Activated T-helper 1 cell treated with anti-CD3 and anti-CD28 coated beads, Interleukin-2, amount 50 U/mL, for 16 hours (primary cell): ENCODE data around the gene SRPRA.
"Not testable (repeated sequence)": the region's sequence is repeated elsewhere in the genome, so short reads cannot be mapped to it uniquely, and the experiment has no call there.

ENCODE experiments used
- DNase-seq, 2 donors: peaks; one replicate each; pipeline ENCODE4 v3.0.0-alpha.2; 2020; ENCODE audit warnings: low read depth in 1 of 2, low spot score in 1 of 2

Gene SRPRA

DNA sequence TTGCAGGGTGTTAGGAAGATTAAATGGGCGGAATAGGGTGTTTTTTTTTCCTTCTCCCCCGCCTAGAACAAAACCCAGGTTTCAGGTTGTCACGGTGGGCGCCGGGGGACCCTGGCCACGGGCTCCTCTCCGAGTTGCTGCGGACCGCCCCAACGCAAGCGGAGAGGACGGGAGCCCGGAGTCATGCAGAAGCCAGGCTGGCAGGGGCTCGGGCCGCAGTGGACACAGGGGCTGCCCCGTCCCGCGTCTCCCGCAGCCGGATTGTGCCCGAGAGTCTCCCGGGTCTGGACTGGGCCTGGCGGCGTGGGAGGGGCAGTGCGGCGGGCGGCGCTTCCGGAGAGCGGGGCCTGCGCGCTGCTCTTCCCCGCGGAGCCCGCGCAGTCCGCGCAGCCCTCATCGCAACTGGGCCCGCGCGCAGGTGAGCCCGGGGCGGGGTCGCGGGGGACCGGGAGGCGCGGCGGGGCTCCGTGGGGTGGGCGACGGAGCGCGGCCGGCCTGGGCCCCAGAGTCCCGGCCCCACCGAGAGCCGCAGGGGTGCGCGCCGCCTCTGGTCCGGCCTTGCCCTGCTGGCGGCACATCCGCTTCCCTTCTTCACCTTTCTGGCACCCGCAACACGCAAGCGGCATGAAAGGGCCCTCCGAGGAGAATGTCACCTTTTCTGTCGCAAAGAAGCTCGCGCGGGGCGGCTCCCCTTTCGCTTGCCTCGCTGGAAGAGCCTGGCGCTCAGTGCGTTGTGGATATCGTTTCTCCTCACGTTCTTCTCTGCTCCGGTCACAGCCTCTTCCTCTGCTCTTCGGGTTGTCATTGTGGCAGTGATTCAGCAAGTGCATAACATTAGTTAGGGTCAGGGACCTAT is 14.3 kb upstream of the SRPRA start, which contains the start of gene TIRAP:
TIRAP (plus strand) TSS at position 358 of the 856 bp plus-strand sequence. CDS start 7,802 bp downstream, outside the sequence.
- peak; percentile 45 to 46 for DNase-seq

DNA sequence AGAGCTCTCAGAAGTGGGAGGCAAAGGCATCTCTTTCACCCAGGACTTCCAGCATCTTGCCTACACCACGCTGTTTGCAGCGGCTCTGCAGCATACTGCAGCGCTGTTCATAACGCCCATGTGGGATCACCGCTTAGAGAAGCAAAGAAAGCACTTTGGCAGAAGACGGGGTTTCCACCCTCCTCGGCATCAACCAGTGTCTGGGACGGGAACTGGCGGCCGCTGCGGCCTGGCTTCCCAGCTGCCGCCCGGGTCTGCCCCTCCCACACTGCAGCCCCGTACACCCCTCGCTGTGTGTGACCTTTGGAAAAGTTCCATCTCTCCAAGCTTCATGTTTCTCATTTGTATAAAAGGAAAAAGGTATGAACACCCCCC is 13.7 kb upstream of the SRPRA start:
- DNase-seq = peak in 1 of 2 donors; percentile 15

DNA sequence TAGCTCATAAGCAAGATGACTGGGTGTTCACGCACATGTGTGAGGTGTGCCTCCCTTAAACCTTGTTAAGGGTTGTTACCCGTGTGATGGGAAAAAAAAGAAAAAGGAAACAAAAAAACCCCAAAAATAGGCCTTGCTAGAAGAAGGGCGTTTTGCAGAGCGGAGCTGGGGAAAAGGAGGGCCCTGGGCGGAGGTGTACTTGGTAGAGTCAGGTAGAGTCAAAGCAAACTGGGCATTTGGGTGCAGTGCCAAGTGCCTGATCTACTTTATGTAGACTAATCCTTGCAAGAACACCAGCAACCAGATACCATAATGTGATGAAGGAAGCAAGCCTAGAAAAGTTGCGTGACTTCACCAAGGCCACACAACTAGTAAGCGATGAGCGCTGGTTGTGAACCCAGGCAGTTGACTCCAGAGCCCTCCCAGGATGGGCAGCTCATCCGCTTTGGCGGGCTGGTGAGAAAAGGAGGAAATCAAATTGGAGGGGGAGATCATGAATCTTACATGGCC is 13.0 kb upstream of the SRPRA start:
- DNase-seq = no peak

DNA sequence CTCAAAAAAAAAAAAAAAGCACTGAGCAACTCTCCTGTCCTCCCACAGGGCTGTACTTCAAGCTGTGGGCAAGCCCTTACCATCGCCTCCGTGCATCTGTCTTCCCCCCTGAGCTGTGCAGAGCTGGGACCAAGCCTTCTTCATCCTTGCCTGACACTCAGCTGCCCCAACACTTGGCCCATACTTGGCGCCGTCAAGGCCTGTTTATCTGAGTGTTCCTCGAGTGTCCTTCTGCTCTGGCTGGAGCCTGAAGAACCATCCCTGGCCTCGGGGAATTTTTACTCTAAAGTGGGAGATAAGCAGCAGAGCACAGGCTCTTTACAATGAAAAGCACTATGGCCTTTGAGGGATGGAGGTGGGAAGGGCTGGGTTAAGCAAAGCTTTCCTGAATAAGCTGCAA is 12.6 kb upstream of the SRPRA start:
- no peak for DNase-seq

DNA sequence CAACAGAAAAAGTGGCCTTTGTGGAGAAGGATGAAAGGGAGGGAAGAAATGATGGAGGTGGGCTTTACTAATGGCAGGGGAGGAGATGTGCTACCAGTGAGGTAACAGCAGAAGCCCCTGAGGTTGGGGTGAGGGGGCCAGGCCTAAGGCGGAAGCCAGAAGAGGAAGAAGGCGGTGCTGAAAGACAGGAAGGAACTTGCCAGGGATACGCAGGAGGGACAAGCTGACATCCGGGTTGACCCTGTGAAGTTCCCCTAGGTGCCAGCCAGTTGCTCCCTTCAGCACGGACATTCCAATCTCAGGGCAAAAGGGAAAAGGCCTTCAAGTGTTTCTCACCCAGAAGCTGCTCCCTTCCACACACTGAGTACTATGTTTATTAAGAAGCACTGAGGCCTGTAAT is 11.9 kb upstream of the SRPRA start:
- DNase-seq = no peak

DNA sequence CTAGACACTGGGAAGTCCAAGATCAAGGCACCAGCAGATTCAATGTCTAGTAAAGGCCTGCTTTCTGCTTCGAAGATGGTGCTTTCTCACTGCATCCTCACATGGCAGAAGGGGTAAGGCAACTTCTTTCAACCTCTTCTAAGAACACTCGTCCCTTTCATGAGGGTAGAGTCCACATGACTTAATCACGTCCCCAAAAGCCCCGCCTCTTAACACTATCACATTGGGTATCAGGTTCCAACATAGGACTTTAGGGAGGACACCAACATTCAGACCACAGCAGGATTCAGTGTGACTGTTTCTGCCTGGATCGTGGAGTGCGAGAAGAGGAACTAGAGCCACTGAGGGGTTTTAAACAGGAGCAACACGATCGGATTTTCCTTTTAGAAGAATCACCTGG is 10.5 kb upstream of the SRPRA start:
- no peak for DNase-seq

DNA sequence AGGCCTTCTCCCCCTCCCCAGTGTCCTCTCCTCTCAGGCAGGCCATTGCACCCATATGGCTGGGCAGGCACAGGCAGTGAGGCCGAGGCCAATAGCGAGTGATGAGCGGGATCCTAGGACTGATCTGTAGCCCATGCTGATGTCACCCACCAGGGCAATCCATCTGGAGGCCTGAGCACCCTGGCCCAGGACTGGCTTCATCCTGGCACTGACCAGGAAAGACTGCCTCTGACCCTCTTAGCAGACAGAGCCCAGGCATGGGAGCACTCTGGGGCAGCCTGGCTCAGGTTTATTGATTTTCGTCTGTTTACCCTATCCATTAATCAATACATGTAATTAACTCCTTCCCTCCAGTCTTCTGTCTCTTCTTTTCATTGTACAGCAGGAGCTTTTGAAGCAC is 9.1 kb upstream of the SRPRA start:
- no peak for DNase-seq

DNA sequence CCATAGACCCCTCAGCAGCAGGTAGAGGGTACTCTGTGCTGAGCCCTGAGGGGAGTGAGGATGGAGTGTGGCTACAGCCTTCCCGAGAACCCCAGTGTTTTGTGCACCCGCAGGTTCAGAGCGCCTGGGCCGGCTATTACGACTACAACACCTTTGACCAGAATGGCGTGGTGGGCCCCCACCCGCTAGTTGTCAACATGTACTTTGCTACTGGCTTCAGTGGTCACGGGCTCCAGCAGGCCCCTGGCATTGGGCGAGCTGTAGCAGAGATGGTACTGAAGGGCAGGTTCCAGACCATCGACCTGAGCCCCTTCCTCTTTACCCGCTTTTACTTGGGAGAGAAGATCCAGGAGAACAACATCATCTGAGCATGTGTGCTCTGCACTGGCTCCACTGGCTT is 8.6 kb upstream of the SRPRA start:
- DNase-seq = no peak

DNA sequence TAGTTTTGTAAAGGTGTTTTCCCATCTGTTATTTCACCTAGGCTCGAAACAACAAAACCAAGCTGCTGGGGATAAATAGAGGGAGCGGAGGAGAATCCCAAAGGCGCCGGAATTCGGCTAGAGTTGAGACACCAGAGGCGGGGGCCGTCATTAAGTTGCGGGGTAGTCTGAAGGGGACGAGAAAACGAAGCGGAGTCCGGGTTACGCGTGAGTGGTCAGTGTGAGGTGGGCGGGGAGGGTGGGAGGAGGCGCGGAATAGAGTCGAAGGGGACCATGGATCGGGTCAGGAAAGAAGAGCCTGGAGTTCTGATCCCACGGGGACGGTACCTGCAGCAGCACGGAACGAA is 361 bp downstream of the SRPRA start:
- DNase-seq = no peak

DNA sequence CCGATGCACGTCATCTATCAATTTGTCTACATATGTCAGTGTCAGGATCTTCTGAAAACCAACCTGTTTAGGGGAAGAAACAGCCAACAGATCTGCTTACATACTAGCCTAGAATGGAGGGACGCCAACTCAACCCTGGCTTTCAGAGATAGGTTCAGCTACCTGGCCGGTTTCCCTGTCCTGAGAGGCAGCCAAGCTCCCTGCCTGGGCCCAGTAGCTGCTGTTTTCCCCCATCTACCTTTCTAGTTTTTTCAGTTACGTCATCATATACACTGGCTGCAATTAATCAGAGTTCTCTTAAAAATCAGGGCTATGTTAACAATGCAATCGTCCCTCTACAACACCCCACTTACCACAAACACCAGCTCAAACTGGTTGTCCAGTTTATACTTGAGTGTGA is 1.0 kb downstream of the SRPRA start:
- DNase-seq = no peak

DNA sequence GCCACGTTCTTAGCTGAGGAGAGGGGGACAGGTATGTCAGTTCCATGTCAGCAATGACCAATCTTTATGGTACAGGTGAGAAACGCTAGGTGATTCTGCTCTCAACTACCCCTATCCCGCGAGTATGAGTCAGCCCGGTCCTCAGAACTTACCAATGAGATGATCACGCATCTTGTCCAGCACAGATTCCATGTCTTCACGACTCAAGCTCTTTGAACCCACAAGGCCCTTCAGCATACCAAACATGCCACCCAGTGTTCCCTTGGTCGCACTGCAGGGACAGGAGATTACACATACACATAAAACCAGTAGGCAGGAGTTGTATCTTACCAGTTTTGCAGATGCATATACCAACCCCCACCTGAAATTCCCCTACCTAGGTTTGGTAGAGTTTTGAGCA is 2.9 kb downstream of the SRPRA start:
- DNase-seq = no peak

DNA sequence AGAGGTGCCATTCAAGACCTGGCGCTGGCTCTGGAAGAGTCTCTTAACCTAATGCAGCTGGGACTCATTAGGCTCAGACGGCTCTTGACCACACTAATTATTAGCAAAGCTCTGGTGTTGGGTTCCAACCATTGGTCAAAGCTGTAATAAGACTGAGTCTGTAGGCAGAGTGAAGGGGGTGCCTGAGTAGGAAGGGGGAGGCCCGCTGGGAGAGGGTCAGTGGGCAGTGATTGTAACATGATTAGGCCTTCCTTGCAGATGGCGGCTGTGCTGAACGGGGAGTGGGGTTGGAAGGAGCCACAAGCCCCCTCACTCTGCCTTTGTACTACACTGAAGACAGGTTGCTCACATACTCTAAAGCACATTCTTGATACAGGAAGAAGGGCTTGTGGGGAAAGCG is 5.2 kb downstream of the SRPRA start:
- DNase-seq = no peak

DNA sequence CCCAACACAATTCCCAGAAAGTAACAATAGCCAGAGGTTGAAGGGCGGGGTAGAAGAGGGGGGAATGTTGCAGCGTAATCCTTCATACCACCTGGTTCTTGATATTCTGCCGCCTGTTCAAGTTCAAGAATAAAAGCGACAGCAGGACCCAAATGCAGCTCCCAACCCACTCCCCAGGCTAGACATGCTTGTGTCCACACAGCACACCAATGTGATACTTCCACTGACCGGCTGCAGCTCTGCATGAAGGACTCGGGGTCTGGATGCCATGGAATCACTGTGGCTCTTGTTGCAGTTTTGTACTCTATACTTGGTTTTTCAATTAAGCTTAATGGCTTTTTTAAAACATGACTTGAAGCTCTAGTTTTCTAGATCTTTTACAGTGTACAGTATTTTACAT is 6.5 kb downstream of the SRPRA start:
- DNase-seq = no peak

DNA sequence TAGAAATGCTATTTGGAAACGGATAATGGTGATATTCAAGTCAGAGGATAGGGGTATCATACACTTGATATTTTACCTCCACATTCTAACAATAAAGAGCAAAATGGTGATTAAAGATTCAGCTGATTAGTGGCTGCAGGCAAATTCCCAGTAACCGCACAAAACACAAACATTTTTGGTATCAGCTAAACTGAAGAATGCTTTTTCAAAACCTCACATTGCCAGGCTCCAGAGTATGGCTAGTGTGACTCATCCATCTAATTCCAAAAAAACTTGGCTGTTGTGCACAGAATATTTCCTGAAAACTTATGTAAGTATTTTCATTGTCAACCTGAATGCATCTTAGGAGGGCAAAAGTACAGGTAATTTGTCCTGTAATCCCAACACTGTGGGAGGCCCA is 10.9 kb downstream of the SRPRA start:
- no peak for DNase-seq

DNA sequence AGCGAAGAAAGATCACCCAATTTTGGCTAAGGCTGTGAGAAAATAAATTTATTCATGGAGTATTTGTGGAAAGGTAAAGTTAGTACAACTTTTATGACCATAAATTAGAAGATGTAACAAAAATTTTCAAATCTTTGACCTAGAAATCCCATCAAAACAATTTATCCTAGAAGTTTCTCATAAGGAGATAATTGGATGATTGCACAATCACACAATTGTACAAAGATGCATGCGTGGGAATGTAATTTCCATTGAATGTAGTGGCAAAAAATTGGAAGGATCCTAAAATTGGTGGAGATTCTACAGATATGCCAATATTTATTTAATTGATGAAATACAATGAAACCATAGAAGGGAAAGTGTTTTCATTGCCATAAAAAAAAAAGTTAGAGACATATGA is 11.6 kb downstream of the SRPRA start:
- no peak for DNase-seq

DNA sequence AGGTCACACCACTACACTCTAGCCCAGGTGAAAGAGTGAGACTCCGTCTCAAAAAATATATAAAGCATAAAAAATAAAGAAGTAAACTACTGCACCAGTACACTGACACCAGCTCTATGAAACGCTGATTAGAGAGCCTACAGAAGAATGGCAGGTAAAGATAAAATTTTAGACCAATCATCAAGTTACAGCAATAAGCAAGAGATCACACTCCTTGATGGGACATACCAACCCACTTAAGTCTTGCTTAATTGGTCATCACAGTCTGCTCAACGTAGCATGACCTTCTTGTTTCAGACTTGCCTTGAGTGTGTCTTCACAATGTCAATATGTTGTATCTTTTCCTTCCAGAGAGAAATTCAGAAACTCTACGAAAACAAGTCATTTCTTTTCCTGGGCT is 12.5 kb downstream of the SRPRA start:
- DNase-seq = no peak

DNA sequence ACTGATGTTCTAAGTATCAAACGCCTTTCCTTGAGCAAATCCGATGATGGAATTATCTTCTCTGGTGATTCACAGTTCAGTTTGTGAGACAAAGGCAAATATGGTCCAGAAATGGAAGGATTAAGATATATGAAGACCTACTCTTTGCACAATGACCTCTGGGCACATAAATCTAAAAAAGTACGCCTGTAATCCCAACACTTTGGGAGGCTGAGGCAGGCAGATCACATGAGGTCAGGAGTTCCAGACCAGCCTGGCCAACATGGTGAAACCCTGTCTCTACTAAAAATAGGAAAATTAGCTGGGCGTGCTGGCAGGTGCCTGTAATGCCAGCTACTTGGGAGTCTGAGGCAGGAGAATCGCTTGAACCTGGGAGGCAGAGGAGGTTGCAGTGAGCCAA is 13.2 kb downstream of the SRPRA start:
- not testable (repeated sequence) for DNase-seq

DNA sequence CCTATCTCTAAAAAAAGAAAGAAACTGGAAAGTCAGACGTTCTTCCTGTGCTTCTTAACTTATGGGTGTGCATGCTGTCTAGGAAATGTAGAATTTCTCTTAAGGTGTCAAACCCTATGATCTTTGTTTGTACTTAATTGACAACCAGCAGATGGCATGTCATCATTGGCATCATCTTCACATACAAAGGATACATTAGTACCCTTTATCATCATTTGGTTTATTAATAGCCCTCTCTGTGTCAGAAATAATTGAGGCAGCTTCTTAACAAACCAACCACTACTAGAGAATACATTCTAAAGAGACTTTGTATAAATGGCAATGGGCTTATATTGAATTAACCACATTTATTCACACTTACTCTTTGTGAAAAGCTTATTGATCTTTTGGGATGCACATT is 13.9 kb downstream of the SRPRA start:
- DNase-seq = no peak

DNA sequence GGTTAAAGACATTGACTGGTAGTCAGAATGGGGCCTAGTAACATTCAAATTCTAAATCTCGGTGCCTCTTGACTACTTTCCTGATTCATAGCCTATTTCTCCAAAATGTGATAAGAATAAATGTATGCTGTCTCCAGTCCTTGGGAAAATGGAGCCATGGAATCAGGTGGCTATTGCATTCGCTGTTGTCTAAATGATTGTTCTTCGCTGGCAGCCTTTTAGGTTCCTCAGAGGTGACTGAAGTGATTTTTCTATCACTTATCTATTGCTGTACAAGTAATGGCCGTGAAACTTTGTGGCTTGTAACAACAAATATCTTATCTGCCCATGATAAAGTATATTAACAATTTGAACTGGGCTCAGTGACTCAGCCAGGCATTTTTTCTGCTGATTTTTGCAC is 15.4 kb downstream of the SRPRA start:
- DNase-seq = no peak

DNA sequence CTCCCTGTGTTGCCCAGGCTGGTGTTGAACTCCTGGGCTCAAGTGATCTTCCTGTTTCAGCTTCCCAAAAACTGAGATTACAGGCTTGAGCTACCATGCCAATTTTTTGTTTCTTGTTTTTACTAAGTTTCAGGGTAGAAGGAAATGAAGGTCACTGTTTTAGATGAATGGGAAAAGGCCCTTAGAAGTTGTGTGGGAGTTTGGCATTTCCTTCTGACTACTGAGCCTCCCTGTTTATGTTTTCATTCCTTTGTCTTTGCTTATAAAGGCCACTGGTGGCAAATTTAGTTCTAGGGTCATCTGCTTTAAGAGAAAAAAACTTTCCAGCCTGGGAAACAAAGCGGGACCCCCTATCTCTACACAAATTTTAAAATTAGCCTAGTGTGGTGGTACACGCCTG is 22.1 kb downstream of the SRPRA start:
- DNase-seq = no peak

DNA sequence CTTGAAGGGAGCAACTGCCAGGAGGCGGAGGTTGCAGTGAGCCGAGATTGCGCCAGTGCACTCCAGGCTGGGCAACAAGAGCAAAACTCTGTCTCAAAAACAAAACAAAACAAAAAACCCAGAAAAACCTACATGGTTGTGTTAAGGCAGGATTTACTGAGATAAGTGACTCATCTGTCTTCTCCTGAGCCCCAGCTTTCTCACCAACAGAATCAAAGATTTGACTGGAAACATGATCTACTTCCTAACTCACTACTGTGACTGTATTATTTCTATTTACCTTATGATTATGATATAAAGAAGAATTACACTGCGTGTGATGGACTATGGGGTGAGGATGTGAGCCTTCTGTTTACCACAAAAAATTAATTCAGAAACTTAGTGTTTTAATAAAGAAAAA is 35.3 kb downstream of the SRPRA start:
- no peak for DNase-seq

DNA sequence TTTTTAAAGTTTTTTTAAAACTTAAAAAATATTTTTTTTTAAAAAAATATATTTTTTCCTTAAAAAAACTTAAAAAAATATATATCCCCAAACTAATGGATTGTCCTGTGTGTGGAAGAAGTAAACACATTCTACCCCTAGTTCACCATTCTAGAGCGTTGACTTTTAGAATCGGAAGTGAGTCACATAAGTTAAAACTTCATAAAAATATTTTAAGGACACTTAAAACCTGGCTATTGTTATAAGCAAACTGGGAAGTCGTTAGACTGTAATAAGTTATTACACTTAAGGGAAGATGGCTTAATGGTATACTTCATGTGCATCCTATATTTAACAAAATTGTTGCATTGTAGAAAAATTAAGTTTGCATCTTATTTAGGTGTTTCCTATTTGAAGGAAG is 36.0 kb downstream of the SRPRA start:
- no peak for DNase-seq
